ENCODE results near the gene ZNF132. TPM values are rescaled to one million over a fixed set of nuclear protein-coding genes. Genes with fewer than 3 reads are reported as not detected.

Gene ZNF132
- polyA plus RNA-seq, 6 donors from 2014 or later = 2.1 to 3.8 (median 3.2) TPM; not detected in 1

DNA sequence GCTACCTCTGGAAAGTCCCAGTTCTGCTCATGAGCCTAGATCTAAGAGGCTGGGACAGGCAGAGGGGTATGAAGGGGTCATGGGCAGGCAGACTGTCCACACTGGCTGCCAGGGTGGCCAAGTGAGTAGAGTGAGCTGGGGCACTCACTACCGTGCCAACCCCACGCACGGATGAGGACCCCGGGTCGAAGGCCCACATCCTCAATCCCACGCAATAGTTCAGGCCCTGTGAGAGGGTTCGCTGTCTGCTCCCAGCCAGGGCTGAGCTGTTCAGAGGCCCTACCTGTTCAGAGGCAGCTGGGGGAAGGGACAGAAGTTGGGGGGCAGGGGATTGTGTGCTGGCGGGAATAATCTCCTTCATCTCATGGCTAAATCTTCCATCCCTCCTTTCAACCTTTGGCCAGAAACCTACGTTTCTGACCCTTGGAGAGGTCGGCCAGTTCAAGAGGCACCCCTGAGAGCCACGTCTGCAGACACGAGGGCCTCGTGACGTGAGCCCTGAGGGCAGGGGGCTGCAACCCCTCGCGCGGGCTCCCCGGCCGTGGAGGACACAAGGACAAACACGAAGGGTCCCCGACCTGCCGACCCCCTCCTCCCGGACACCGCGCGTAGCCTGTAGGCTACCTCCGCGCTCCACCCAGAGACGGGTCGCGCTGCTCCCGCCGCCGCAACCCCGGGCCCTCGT, 53.9 kb downstream of the ZNF132 start:
- DNase-seq = no peak

GRCh38 chr19:58385313-58385890, 54.6 kb downstream of the ZNF132 start:
- peaks cover 0 to 6% of the 10 kb centered on the region in 2 donors for H3K36me3 Mint-ChIP-seq
- DNase-seq (no peak), ATAC-seq (ENCODE audit: low read depth in 2 of 2) (no peak)
- H3K4me1 Mint-ChIP-seq = peaks cover 14 to 58% (median 42%) of the 10 kb centered on the region in 3 donors
- H3K9me3 Mint-ChIP-seq = no peaks in the 10 kb centered on the region
- H3K4me3 Mint-ChIP-seq = peak overlapping the region; percentile 88 to 98 (median 96)
- H3K27ac Mint-ChIP-seq = peak overlapping the region in 5 of 6 donors; percentile 81 to 99 (median 98)
- no peaks in the 10 kb centered on the region for H3K27me3 Mint-ChIP-seq

More for the DNA sequence above, 53.9 kb downstream of the ZNF132 start:
- peaks cover 18 to 62% (median 41%) of the 10 kb centered on the region in 3 donors for H3K4me1 Mint-ChIP-seq
- peaks cover 0 to 6% of the 10 kb centered on the region in 2 donors for H3K36me3 Mint-ChIP-seq
- peak overlapping the region; percentile 88 to 98 (median 96) for H3K4me3 Mint-ChIP-seq
- no peaks in the 10 kb centered on the region for H3K27me3 Mint-ChIP-seq
- peak overlapping the region; percentile 98 to 99 (median 98) for H3K27ac Mint-ChIP-seq
- ATAC-seq (ENCODE audit: low read depth in 2 of 2) = no peak
- H3K9me3 Mint-ChIP-seq = no peaks in the 10 kb centered on the region

DNA sequence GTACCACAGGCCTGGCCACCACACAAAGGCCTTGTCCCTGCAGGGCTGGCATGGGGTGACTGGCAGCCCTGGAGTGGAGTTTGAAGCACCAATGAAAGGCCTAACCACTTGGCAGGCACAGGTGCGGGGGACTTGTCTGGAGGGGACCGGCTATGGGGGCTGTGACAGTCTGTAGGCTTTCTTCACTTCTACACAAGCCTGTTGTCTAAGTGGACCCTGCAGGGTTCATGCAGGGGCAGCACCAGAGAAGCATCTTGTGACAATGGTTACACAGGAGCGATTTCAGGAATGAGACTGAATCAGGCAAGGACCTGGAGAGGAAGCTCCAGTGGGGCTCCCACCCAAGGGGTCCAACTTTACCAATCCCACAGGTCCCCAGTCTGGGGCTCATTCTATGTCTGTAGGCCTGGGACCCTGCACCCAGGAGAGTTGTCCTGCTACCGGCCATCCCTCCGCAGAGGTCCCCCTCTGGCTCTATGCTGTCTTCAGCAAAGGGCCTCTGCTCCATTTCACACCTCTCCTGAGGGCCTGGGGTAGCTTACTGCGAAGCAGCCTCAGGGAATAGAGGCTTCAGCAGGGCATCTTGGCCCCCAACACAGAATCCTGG, 56.9 kb downstream of the ZNF132 start:
- Mint-ChIP-seq H3K27me3 (no peaks in the 10 kb centered on the region), H3K27ac (peak overlapping the region in 5 of 6 donors; percentile 38 to 96 (median 82)), H3K9me3 (no peaks in the 10 kb centered on the region), H3K4me1 (peaks cover 27 to 60% (median 54%) of the 10 kb centered on the region in 3 donors), H3K4me3 (peak overlapping the region in 7 of 8 donors; percentile 42 to 91 (median 74)), H3K36me3 (no peaks in the 10 kb centered on the region)
- DNase-seq (no peak), ATAC-seq (ENCODE audit: low read depth in 2 of 2) (no peak)

Other genes with a start within 250 kb of the ZNF132 start
- gene ZNF544, start 211.2 kb downstream of the ZNF132 start, polyA plus RNA-seq (ENCODE audit: low read depth in 6 of 6) = 10 to 100 TPM; 16.4 to 41.1 (median 23.1) TPM
- 1 to 10 TPM in 1 of 6 donors, under 1 TPM in 4, not detected in 1; 0.21 to 1.0 (median 0.70) TPM for gene ZNF8, start 161.2 kb downstream of the ZNF132 start, polyA plus RNA-seq (ENCODE audit: low read depth in 6 of 6)
- 10 to 100 TPM; 47.2 to 88.7 (median 74.6) TPM for gene ERVK3-1, start 134.8 kb downstream of the ZNF132 start, polyA plus RNA-seq (ENCODE audit: low read depth in 6 of 6)
- gene ZSCAN22, start 113.2 kb downstream of the ZNF132 start, polyA plus RNA-seq (ENCODE audit: low read depth in 6 of 6) = 1 to 10 TPM in 5 of 6 donors, not detected in 1; 1.5 to 5.2 (median 2.1) TPM
- gene A1BG, start 86.7 kb downstream of the ZNF132 start, polyA plus RNA-seq (ENCODE audit: low read depth in 6 of 6) = 10 to 100 TPM; 30.6 to 68.3 (median 50.9) TPM
- 1 to 10 TPM in 3 of 6 donors, under 1 TPM in 3; 0.23 to 2.3 (median 1.5) TPM for gene ZNF497, start 77.4 kb downstream of the ZNF132 start, polyA plus RNA-seq (ENCODE audit: low read depth in 6 of 6)
- 10 to 100 TPM in 2 of 6 donors, 1 to 10 TPM in 4; 7.5 to 13.5 (median 8.5) TPM for gene ZNF837, start 59.1 kb downstream of the ZNF132 start, polyA plus RNA-seq (ENCODE audit: low read depth in 6 of 6)
- gene RPS5, start 52.9 kb downstream of the ZNF132 start, polyA plus RNA-seq (ENCODE audit: low read depth in 6 of 6) = 1,000 to 10,000 TPM; 1,545 to 2,332 (median 1,783) TPM
- not detected for gene RNF225, start 44.5 kb downstream of the ZNF132 start, polyA plus RNA-seq (ENCODE audit: low read depth in 6 of 6)
- 1 to 10 TPM; 3.6 to 6.2 (median 4.5) TPM for gene ZNF584, start 31.5 kb downstream of the ZNF132 start, polyA plus RNA-seq (ENCODE audit: low read depth in 6 of 6)
- gene ZNF324B, start 11.5 kb upstream of the ZNF132 start, polyA plus RNA-seq (ENCODE audit: low read depth in 6 of 6) = 1 to 10 TPM in 5 of 6 donors, under 1 TPM in 1; 0.96 to 3.7 (median 2.4) TPM
- 10 to 100 TPM in 5 of 6 donors, 1 to 10 TPM in 1; 8.5 to 30.0 (median 14.4) TPM for gene ZNF324, start 26.9 kb upstream of the ZNF132 start, polyA plus RNA-seq (ENCODE audit: low read depth in 6 of 6)
- gene ZNF446, start 36.2 kb upstream of the ZNF132 start, polyA plus RNA-seq (ENCODE audit: low read depth in 6 of 6) = 1 to 10 TPM; 4.1 to 6.2 (median 5.0) TPM
- gene SLC27A5, start 71.8 kb upstream of the ZNF132 start, polyA plus RNA-seq (ENCODE audit: low read depth in 6 of 6) = 10 to 100 TPM; 12.0 to 17.8 (median 12.7) TPM
- gene ZBTB45, start 79.7 kb upstream of the ZNF132 start, polyA plus RNA-seq (ENCODE audit: low read depth in 6 of 6) = 1 to 10 TPM; 3.3 to 6.8 (median 4.8) TPM
- gene TRIM28, start 103.9 kb upstream of the ZNF132 start, polyA plus RNA-seq (ENCODE audit: low read depth in 6 of 6) = 100 to 1,000 TPM in 1 of 6 donors, 10 to 100 TPM in 5; 25.7 to 100 (median 50.8) TPM
- gene CHMP2A, start 115.0 kb upstream of the ZNF132 start, polyA plus RNA-seq (ENCODE audit: low read depth in 6 of 6) = 100 to 1,000 TPM; 109 to 169 (median 122) TPM
- gene UBE2M, start 118.5 kb upstream of the ZNF132 start, polyA plus RNA-seq (ENCODE audit: low read depth in 6 of 6) = 10 to 100 TPM; 10.8 to 24.2 (median 16.8) TPM
- 10 to 100 TPM in 2 of 6 donors, 1 to 10 TPM in 4; 6.6 to 14.8 (median 9.3) TPM for gene MZF1, start 133.2 kb upstream of the ZNF132 start, polyA plus RNA-seq (ENCODE audit: low read depth in 6 of 6)

Data from naive B cell (primary cell).